ENCODE results near the gene TUFM. TPM values are rescaled to one million over a fixed set of nuclear protein-coding genes. Genes with fewer than 3 reads are reported as not detected.

TUFM gene
- total RNA-seq, 1 donor from 2014 or later: 169 TPM

DNA sequence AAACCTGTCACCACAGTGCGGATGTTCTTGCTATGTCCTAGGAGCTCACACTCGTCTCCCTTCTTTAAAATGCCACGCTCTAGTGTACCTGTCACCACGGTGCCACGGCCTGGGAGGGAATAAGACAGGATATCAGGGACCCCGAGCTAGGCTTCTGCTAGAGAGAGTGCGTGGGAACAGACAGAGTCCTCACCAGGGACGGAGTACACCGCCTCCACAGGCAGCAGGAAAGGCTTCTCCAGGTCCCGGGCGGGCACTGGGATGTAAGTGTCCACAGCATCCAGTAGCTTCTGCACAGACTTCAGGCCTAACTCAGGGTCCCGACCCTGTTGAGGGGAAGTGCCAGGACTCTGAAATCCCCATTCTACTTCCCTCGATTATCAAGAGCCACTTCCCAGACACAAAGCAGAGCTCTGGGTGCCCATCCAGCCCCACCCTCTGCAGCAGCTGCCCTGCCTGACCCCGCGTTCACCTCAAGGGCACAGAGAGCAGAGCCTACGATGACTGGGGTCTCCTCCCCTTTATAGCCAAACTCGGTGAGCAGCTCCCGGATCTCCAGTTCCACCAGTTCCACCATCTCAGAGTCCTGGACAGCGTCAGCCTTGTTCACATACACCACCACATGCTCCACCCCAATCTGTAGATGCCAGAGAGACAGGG is 1.8 kb downstream of the TUFM start:
- H3K27me3 ChIP-seq (ENCODE audit: control insufficient read depth, insufficient read depth, low read length): no peaks in the 10 kb centered on the region
- no peak overlapping the region for H3K4me3 ChIP-seq (ENCODE audit: low read depth, low read length)
- DNase-seq (ENCODE audit: low read depth): no peak
- TF ChIP-seq, protein P1, sequence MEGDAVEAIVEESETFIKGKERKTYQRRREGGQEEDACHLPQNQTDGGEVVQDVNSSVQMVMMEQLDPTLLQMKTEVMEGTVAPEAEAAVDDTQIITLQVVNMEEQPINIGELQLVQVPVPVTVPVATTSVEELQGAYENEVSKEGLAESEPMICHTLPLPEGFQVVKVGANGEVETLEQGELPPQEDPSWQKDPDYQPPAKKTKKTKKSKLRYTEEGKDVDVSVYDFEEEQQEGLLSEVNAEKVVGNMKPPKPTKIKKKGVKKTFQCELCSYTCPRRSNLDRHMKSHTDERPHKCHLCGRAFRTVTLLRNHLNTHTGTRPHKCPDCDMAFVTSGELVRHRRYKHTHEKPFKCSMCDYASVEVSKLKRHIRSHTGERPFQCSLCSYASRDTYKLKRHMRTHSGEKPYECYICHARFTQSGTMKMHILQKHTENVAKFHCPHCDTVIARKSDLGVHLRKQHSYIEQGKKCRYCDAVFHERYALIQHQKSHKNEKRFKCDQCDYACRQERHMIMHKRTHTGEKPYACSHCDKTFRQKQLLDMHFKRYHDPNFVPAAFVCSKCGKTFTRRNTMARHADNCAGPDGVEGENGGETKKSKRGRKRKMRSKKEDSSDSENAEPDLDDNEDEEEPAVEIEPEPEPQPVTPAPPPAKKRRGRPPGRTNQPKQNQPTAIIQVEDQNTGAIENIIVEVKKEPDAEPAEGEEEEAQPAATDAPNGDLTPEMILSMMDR (IDR thresholded peaks at IDR 0.05; ENCODE audit: insufficient read depth, low read length, poor library complexity, severe bottlenecking): no peak
- H3K36me3 ChIP-seq (ENCODE audit: control insufficient read depth, insufficient read depth, low read length): peaks cover 2% of the 10 kb centered on the region

DNA sequence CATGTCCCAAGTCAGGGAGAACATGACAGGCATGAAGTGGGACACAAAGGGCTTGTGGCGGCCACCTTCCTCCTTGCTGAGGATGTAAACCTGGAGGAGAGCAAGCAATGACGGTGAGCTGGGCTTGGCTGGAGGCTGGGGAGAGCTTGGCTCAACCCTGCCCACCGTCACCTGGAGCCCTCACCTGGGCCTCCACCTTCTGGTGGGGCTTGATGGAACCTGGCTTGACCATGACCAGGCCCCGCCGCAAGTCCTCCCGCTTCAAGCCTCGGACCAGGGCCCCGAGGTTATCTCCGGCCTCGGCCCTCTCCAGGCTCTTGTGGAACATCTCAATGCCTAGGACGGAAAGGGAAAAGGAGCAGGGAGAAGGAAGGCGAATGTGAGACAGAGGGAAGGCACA is 2.4 kb downstream of the TUFM start:
- TF ChIP-seq, protein P1 (IDR thresholded peaks at IDR 0.05; ENCODE audit: insufficient read depth, low read length, poor library complexity, severe bottlenecking): no peak
- no peak overlapping the region for H3K4me3 ChIP-seq (ENCODE audit: low read depth, low read length)
- H3K36me3 ChIP-seq (ENCODE audit: control insufficient read depth, insufficient read depth, low read length): peaks cover 2% of the 10 kb centered on the region
- no peak for DNase-seq (ENCODE audit: low read depth)
- H3K27me3 ChIP-seq (ENCODE audit: control insufficient read depth, insufficient read depth, low read length): no peaks in the 10 kb centered on the region

DNA sequence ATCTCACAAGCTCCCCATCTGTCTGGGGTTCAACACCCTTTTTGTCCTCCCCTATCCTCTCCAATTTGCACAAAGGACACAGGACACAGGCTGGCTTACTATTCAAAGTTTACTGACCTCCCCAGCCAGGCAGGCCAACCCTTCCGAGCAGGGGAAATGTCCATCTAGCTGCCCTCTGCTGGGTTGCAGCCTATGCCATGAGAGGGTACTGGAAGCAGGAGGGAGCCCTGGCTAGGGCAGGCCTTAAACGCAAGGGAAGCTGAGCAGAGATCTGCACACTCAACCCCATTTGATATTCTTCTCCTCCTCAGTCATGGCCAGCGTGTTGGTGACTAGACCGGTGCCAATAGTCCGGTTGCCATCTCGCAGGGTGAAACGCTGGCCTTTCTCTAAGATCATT is 3.5 kb downstream of the TUFM start:
- DNase-seq (ENCODE audit: low read depth): no peak
- no peaks in the 10 kb centered on the region for H3K27me3 ChIP-seq (ENCODE audit: control insufficient read depth, insufficient read depth, low read length)
- no peak overlapping the region for H3K4me3 ChIP-seq (ENCODE audit: low read depth, low read length)
- TF ChIP-seq, protein P1 (IDR thresholded peaks at IDR 0.05; ENCODE audit: insufficient read depth, low read length, poor library complexity, severe bottlenecking): no peak
- peaks cover 2% of the 10 kb centered on the region for H3K36me3 ChIP-seq (ENCODE audit: control insufficient read depth, insufficient read depth, low read length)

DNA sequence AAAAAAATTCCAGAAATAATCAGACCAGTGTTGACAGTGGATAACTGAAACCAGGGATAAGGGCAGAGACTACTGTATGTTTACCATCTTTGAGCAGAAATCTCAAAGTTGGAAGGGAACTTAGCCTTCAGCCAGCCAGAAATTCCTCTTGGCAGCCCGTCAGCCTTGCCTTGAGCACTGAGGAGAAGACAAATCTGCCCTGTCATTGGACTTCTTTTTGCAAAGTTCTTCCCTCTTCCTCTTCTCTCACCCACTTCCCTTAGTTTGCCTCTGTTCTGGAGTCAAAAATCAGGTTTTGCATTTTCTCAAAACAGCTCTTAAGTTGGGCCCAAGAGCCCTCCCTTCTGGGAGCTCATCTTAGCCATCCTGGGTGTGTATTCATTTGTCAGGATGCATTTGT is 6.2 kb downstream of the TUFM start:
- Histone ChIP-seq H3K27me3 (ENCODE audit: control insufficient read depth, insufficient read depth, low read length) (no peaks in the 10 kb centered on the region), H3K36me3 (ENCODE audit: control insufficient read depth, insufficient read depth, low read length) (peaks cover 4% of the 10 kb centered on the region), H3K4me3 (ENCODE audit: low read depth, low read length) (no peak overlapping the region)
- TF ChIP-seq, protein P1 (IDR thresholded peaks at IDR 0.05; ENCODE audit: insufficient read depth, low read length, poor library complexity, severe bottlenecking): no peak
- DNase-seq (ENCODE audit: low read depth): no peak

DNA sequence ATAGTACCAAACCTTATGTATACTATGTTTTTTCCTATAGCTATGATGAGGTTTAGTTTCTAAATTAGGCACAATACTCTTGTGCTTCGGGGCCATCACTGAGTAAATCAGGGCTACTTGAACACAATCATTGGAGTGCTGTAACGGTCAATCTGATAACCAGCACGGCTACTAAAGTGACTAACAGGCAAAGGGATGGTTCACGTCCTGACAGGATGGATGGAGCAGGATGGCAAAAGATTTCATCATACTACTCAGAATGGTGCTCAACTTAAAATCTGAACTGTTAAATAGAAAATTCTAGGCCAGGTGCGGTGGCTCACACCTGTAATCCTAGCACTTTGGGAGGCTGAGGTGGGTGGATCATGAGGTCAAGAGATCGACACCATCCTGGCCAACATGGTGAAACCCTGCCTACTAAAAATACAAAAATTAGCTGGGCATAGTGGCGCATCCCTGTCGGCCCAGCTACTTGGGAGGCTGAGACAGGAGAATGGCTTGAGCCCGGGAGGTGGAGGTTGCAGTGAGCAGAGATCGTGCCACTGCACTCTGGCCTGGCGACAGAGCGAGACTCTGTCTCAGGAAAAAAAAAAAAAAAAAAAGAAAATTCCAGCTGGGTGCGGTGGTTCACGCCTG is 7.0 kb downstream of the TUFM start:
- TF ChIP-seq, protein P1 (IDR thresholded peaks at IDR 0.05; ENCODE audit: insufficient read depth, low read length, poor library complexity, severe bottlenecking): no peak
- Histone ChIP-seq H3K27me3 (ENCODE audit: control insufficient read depth, insufficient read depth, low read length) (no peaks in the 10 kb centered on the region), H3K36me3 (ENCODE audit: control insufficient read depth, insufficient read depth, low read length) (peaks cover 4% of the 10 kb centered on the region), H3K4me3 (ENCODE audit: low read depth, low read length) (no peak overlapping the region)
- no peak for DNase-seq (ENCODE audit: low read depth)

DNA sequence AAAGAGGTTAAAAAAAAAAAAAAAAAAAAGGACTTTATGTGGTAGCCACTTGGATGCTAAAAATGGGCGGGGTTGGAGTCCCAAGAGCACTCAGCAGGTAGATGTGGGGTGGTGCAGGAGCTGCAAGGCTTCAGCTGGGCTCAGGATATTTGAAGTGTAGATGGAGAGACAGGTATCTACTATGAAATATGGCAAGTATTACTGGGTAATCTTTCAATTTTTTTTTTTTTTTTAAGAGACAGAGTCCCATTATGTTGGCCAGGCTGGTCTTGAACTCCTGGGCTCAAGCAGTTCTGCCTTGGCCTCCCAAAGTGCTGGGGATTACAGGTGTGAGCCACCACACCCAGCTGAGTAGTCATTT is 7.6 kb downstream of the TUFM start:
- Histone ChIP-seq H3K27me3 (ENCODE audit: control insufficient read depth, insufficient read depth, low read length) (no peaks in the 10 kb centered on the region), H3K36me3 (ENCODE audit: control insufficient read depth, insufficient read depth, low read length) (peaks cover 4% of the 10 kb centered on the region), H3K4me3 (ENCODE audit: low read depth, low read length) (no peak overlapping the region)
- TF ChIP-seq, protein P1 (IDR thresholded peaks at IDR 0.05; ENCODE audit: insufficient read depth, low read length, poor library complexity, severe bottlenecking): no peak
- no peak for DNase-seq (ENCODE audit: low read depth)

Measured in kidney epithelial cell (primary cell).